Measurements from ENCODE around the gene VAMP7.

VAMP7 gene

GRCh38 chrX:155951237-155951789 is 70.2 kb downstream of the VAMP7 start:
- Histone ChIP-seq H3K27ac (no peak overlapping the region), H3K27me3 (no peaks in the 10 kb centered on the region), H3K4me1 (ENCODE audit: control insufficient read depth in 1 of 2, insufficient read depth in 1 of 2, low read depth in 1 of 2, low read length in 1 of 2) (no peaks in the 10 kb centered on the region), H3K9me3 (no peaks in the 10 kb centered on the region), H3K36me3 (no peaks in the 10 kb centered on the region), H3K4me3 (ENCODE audit: low read depth in 1 of 2, low read length in 1 of 2) (no peak overlapping the region)
- no peak for TF ChIP-seq CTCF (IDR thresholded peaks at IDR 0.05)

- Histone ChIP-seq H3K4me1 (ENCODE audit: control insufficient read depth in 1 of 2, insufficient read depth in 1 of 2, low read depth in 1 of 2, low read length in 1 of 2) (no peaks in the 10 kb centered on the region), H3K27me3 (no peaks in the 10 kb centered on the region), H3K36me3 (no peaks in the 10 kb centered on the region), H3K9me3 (no peaks in the 10 kb centered on the region), H3K4me3 (ENCODE audit: low read depth in 1 of 2, low read length in 1 of 2) (no peak overlapping the region), H3K27ac (no peak overlapping the region)
- TF ChIP-seq CTCF (IDR thresholded peaks at IDR 0.05) = no peak
These were observed 71.9 kb downstream of the VAMP7 start for GRCh38 chrX:155953055-155953454.

GRCh38 chrX:155954793-155955192 is 73.6 kb downstream of the VAMP7 start:
- TF ChIP-seq CTCF (IDR thresholded peaks at IDR 0.05) = no peak

GRCh38 chrX:155956099-155956498 is 75.0 kb downstream of the VAMP7 start:
- no peak overlapping the region for H3K27ac ChIP-seq
- no peaks in the 10 kb centered on the region for H3K9me3 ChIP-seq
- H3K27me3 ChIP-seq = no peaks in the 10 kb centered on the region
- no peaks in the 10 kb centered on the region for H3K4me1 ChIP-seq (ENCODE audit: control insufficient read depth in 1 of 2, insufficient read depth in 1 of 2, low read depth in 1 of 2, low read length in 1 of 2)
- H3K4me3 ChIP-seq (ENCODE audit: low read depth in 1 of 2, low read length in 1 of 2) = no peak overlapping the region
- H3K36me3 ChIP-seq = no peaks in the 10 kb centered on the region
- TF ChIP-seq CTCF (IDR thresholded peaks at IDR 0.05) = no peak

More at GRCh38 chrX:155954793-155955192, 73.6 kb downstream of the VAMP7 start:
- H3K36me3 ChIP-seq = no peaks in the 10 kb centered on the region
- no peaks in the 10 kb centered on the region for H3K27me3 ChIP-seq
- no peak overlapping the region for H3K27ac ChIP-seq
- H3K4me1 ChIP-seq (ENCODE audit: control insufficient read depth in 1 of 2, insufficient read depth in 1 of 2, low read depth in 1 of 2, low read length in 1 of 2) = no peaks in the 10 kb centered on the region
- no peaks in the 10 kb centered on the region for H3K9me3 ChIP-seq
- H3K4me3 ChIP-seq (ENCODE audit: low read depth in 1 of 2, low read length in 1 of 2) = no peak overlapping the region

GRCh38 chrX:155956649-155957048 is 75.5 kb downstream of the VAMP7 start:
- TF ChIP-seq CTCF (IDR thresholded peaks at IDR 0.05) = no peak
- Histone ChIP-seq H3K27ac (no peak overlapping the region), H3K4me1 (ENCODE audit: control insufficient read depth in 1 of 2, insufficient read depth in 1 of 2, low read depth in 1 of 2, low read length in 1 of 2) (no peaks in the 10 kb centered on the region), H3K4me3 (ENCODE audit: low read depth in 1 of 2, low read length in 1 of 2) (no peak overlapping the region), H3K27me3 (no peaks in the 10 kb centered on the region), H3K36me3 (no peaks in the 10 kb centered on the region), H3K9me3 (no peaks in the 10 kb centered on the region)

- no peak for TF ChIP-seq CTCF (IDR thresholded peaks at IDR 0.05)
- H3K27ac ChIP-seq = no peak overlapping the region
- H3K27me3 ChIP-seq = no peaks in the 10 kb centered on the region
- H3K36me3 ChIP-seq = no peaks in the 10 kb centered on the region
- H3K4me1 ChIP-seq (ENCODE audit: control insufficient read depth in 1 of 2, insufficient read depth in 1 of 2, low read depth in 1 of 2, low read length in 1 of 2) = no peaks in the 10 kb centered on the region
- H3K9me3 ChIP-seq = no peaks in the 10 kb centered on the region
- no peak overlapping the region for H3K4me3 ChIP-seq (ENCODE audit: low read depth in 1 of 2, low read length in 1 of 2)
These were observed 76.7 kb downstream of the VAMP7 start for GRCh38 chrX:155957843-155958242.

All from neutrophil (primary cell).